ENCODE results near the gene CAMTA1. TPM values are rescaled to one million over a fixed set of nuclear protein-coding genes. Genes with fewer than 3 reads are reported as not detected.

The CAMTA1 gene
- total and polyA plus RNA-seq, 4 donors = 18.0 to 93.5 (median 35.8) TPM

GRCh38 chr1:6989212-6990159 is 204.2 kb downstream of the CAMTA1 start:
- Histone ChIP-seq H3K36me3 (ENCODE audit: control insufficient read depth in 4 of 4, insufficient read depth in 3 of 4, low read depth in 1 of 4, low read length in 3 of 4) (no peaks in the 10 kb centered on the region), H3K9me3 (ENCODE audit: control insufficient read depth in 4 of 4, low read length in 3 of 4) (no peaks in the 10 kb centered on the region), H3K27ac (ENCODE audit: low read depth in 1 of 2, low read length in 2 of 2) (no peak overlapping the region), H3K9ac (ENCODE audit: low read depth in 1 of 2, low read length in 2 of 2) (no peak overlapping the region), H3K27me3 (ENCODE audit: control insufficient read depth in 4 of 4, insufficient read depth in 4 of 4, low read length in 3 of 4) (peaks cover 0 to 3% (median 0%) of the 10 kb centered on the region in 4 donors), H3K4me1 (ENCODE audit: control insufficient read depth in 4 of 4, insufficient read depth in 4 of 4, low read length in 3 of 4) (no peaks in the 10 kb centered on the region), H3K4me3 (ENCODE audit: low read depth in 1 of 3, low read length in 3 of 3) (no peak overlapping the region)
- 60% methylated on average over 13 of the region's 13 CpGs for WGBS
- TF ChIP-seq FOXA1 (IDR thresholded peaks at IDR 0.05) = no peak
- TF ChIP-seq EGR1 (IDR thresholded peaks at IDR 0.05; ENCODE audit: low read depth in 2 of 2) = no peak
- no peak for TF ChIP-seq MAX (IDR thresholded peaks at IDR 0.05)
- no peak for TF ChIP-seq ZBTB33 (IDR thresholded peaks at IDR 0.05)
- no peak for TF ChIP-seq RAD21 (IDR thresholded peaks at IDR 0.05)
- TF ChIP-seq YY1 (IDR thresholded peaks at IDR 0.05) = no peak
- TF ChIP-seq REST (IDR thresholded peaks at IDR 0.05) = no peak
- TF ChIP-seq GABPA (IDR thresholded peaks at IDR 0.05 in 1 of 2, conservative IDR thresholded peaks at IDR 0.05 in 1 of 2) = no peak
- no peak for TF ChIP-seq RXRA (IDR thresholded peaks at IDR 0.05)
- TF ChIP-seq HNF4G (IDR thresholded peaks at IDR 0.05) = no peak
- DNase-seq (ENCODE audit: low spot score) = no peak

- DNase-seq (ENCODE audit: low spot score) = no peak
- Histone ChIP-seq H3K27ac (ENCODE audit: low read depth in 1 of 2, low read length in 2 of 2) (no peak overlapping the region), H3K36me3 (ENCODE audit: control insufficient read depth in 4 of 4, insufficient read depth in 3 of 4, low read depth in 1 of 4, low read length in 3 of 4) (no peaks in the 10 kb centered on the region), H3K4me3 (ENCODE audit: low read depth in 1 of 3, low read length in 3 of 3) (no peak overlapping the region), H3K4me1 (ENCODE audit: control insufficient read depth in 4 of 4, insufficient read depth in 4 of 4, low read length in 3 of 4) (no peaks in the 10 kb centered on the region), H3K9me3 (ENCODE audit: control insufficient read depth in 4 of 4, low read length in 3 of 4) (no peaks in the 10 kb centered on the region), H3K9ac (ENCODE audit: low read depth in 1 of 2, low read length in 2 of 2) (no peak overlapping the region), H3K27me3 (ENCODE audit: control insufficient read depth in 4 of 4, insufficient read depth in 4 of 4, low read length in 3 of 4) (peaks cover 0 to 3% (median 0%) of the 10 kb centered on the region in 4 donors)
- WGBS = 90% methylated on average over 1 of the region's 1 CpG
- no peak for TF ChIP-seq HNF4A (conservative IDR thresholded peaks at IDR 0.05)
- TF ChIP-seq NR2F2 (IDR thresholded peaks at IDR 0.05) = no peak
- no peak for TF ChIP-seq FOXA2 (IDR thresholded peaks at IDR 0.05)
- no peak for TF ChIP-seq GABPA (IDR thresholded peaks at IDR 0.05 in 1 of 2, conservative IDR thresholded peaks at IDR 0.05 in 1 of 2)
- no peak for TF ChIP-seq SP1 (IDR thresholded peaks at IDR 0.05)
- TF ChIP-seq REST (IDR thresholded peaks at IDR 0.05) = no peak
- TF ChIP-seq JUND (IDR thresholded peaks at IDR 0.05) = no peak
- no peak for TF ChIP-seq TAF1 (conservative IDR thresholded peaks at IDR 0.05)
- TF ChIP-seq CTCF (IDR thresholded peaks at IDR 0.05; ENCODE audit: low read depth, low read length, missing input control) = no peak
- TF ChIP-seq ZBTB33 (IDR thresholded peaks at IDR 0.05) = no peak
- TF ChIP-seq EGR1 (IDR thresholded peaks at IDR 0.05; ENCODE audit: low read depth in 2 of 2) = no peak
These were observed 206.0 kb downstream of the CAMTA1 start for GRCh38 chr1:6991266-6991665.

Measured in liver (tissue), 9 donors.